ENCODE results near the gene IFNA13.

IFNA13 gene

DNA sequence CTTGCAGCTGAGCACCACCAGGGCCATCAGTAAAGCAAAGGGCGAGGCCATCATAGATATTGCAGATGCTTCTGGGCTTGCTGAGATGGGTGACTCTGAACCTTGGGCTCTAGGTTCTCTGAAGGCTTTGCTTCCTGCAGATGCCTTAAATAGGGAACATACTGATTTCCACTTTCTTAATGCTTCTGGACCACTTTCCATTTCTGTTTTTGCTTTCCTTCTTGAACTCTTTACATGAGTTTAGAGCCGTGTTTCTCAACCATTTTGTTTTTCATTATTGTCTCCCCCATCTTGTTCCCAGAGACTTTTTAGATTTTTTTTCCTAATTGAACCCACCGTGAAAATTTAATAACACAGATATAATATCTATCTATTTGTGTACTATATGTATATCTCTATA, at the start of gene IFNA13:
TSS of gene IFNA13 (minus strand) at position 101 of the 400 bp plus-strand sequence. CDS start at position 54, 47 bp downstream.
- in situ Hi-C loops (cut with HindIII; ENCODE audit: low pct_ligation_motif_present, low sequenced_read_pairs): no loop called here
- no peak for DNase-seq
- Histone ChIP-seq H3K27ac (no peak within 1 kb of the TSS), H3K4me3 (ENCODE audit: low read depth, low read length) (no peak within 1 kb of the TSS), H3K36me3 (replicated peaks) (no peaks in the 10 kb centered on the region), H3K27me3 (replicated peaks) (no peaks in the 10 kb centered on the region)
- no peak for TF ChIP-seq CTCF (IDR thresholded peaks at IDR 0.05; ENCODE audit: low read depth, low read length, missing control alignments)

GRCh38 chr9:21415493-21416267, 47.8 kb upstream of the IFNA13 start:
- H3K36me3 ChIP-seq (replicated peaks): no peaks in the 10 kb centered on the region
- no peak for DNase-seq
- in situ Hi-C loops (cut with HindIII; ENCODE audit: low pct_ligation_motif_present, low sequenced_read_pairs): no loop called here
- H3K27ac ChIP-seq: no peak overlapping the region
- no peak for TF ChIP-seq CTCF (IDR thresholded peaks at IDR 0.05; ENCODE audit: low read depth, low read length, missing control alignments)
- no peak overlapping the region for H3K4me3 ChIP-seq (ENCODE audit: low read depth, low read length)
- no peaks in the 10 kb centered on the region for H3K27me3 ChIP-seq (replicated peaks)

DNA sequence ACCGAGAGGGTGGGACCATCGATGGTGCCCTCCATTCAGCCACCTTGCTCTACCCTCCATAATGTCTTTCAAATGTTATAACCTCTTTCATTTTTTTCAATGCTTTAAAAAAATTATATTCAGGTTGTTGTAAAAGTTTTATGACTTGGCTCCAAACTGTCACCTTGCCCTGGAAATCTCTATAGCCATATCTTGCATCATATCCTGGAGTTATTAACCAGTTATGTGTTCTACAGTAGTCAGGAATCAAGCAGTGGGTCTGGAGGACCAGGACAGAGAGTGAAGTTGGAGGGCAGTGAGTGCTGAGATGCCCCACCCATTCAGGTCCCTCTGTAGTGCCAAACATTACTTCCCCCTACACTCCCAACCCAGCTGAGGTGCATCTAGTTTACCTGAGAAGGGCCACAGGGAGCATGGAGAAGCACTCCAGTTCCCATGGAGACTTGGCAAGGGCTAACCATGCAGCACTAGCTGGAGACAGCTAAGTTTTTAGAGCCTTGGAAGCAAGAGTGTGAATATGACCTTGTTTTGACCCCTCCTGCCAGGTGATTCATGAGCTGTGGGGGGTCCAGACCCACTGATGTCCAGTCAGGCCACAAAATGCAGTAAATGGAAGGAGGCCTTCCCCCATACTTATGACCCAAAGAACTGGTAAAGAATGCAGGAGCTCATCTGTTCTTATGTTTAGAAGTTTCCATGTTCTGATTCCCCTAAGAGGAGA, 46.5 kb upstream of the IFNA13 start:
- no peaks in the 10 kb centered on the region for H3K36me3 ChIP-seq (replicated peaks)
- H3K27me3 ChIP-seq (replicated peaks): no peaks in the 10 kb centered on the region
- DNase-seq: no peak
- in situ Hi-C loops (cut with HindIII; ENCODE audit: low pct_ligation_motif_present, low sequenced_read_pairs): no loop called here
- H3K27ac ChIP-seq: no peak overlapping the region
- H3K4me3 ChIP-seq (ENCODE audit: low read depth, low read length): no peak overlapping the region
- no peak for TF ChIP-seq CTCF (IDR thresholded peaks at IDR 0.05; ENCODE audit: low read depth, low read length, missing control alignments)

DNA sequence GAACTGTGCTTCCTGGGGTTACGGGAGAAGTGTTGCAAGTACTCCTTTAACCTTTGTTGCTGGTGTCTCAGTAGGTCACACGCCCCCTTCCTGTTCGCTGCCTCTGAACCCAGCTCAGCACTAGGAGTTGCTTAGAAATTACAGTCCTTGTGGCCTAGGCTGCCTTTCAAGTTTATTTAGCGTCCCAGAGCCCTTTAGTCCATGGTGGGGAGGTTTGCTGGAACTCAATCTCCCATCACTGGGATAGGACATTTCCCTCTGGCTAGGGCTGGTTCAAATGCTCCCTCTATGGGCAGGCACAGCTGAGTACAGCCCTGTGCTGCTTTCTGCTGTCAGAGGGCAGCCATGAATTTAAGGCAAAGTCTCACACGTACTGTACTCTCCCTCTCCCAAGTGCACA, 45.8 kb upstream of the IFNA13 start:
- Histone ChIP-seq H3K27ac (no peak overlapping the region), H3K36me3 (replicated peaks) (no peaks in the 10 kb centered on the region), H3K4me3 (ENCODE audit: low read depth, low read length) (no peak overlapping the region), H3K27me3 (replicated peaks) (no peaks in the 10 kb centered on the region)
- peak; percentile 45 for TF ChIP-seq CTCF (IDR thresholded peaks at IDR 0.05; ENCODE audit: low read depth, low read length, missing control alignments)
- DNase-seq: no peak
- in situ Hi-C loops (cut with HindIII; ENCODE audit: low pct_ligation_motif_present, low sequenced_read_pairs): no loop called here

- Histone ChIP-seq H3K36me3 (replicated peaks) (no peaks in the 10 kb centered on the region), H3K27ac (no peak overlapping the region), H3K27me3 (replicated peaks) (no peaks in the 10 kb centered on the region), H3K4me3 (ENCODE audit: low read depth, low read length) (no peak overlapping the region)
- no peak for DNase-seq
- no peak for TF ChIP-seq CTCF (IDR thresholded peaks at IDR 0.05; ENCODE audit: low read depth, low read length, missing control alignments)
- in situ Hi-C loops (cut with HindIII; ENCODE audit: low pct_ligation_motif_present, low sequenced_read_pairs): no loop called here
These were observed 45.3 kb upstream of the IFNA13 start for GRCh38 chr9:21413151-21413550.

Measured in brain microvascular endothelial cell (primary cell).